ENCODE measurements around the gene QPCT.

The QPCT gene

DNA sequence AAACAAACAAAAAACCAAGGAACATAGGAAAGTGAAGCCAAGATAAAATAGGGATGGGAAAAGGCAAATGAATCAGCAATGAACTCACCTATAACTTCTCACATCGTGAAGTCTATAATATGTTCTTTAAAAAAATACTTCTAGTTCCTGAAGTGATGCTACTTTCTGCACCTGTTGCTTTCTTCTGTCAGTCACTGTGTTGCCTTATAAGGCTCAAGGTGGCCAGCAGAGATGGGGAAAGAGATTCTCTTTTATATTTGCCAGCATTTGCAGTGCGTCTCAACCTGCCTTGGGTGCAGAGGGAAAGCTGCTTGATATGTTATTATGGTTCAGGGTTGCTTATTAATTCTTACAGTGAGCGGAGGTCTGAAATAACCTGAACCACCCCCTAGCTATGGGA, 14.0 kb downstream of the QPCT start:
- Histone ChIP-seq H3F3A (ENCODE audit: control insufficient read depth, insufficient read depth) (no peaks in the 10 kb centered on the region), H3K9me3 (ENCODE audit: control insufficient read depth, insufficient read depth, low read length) (no peaks in the 10 kb centered on the region), H4K20me1 (ENCODE audit: control insufficient read depth, insufficient read depth, low read depth, low read length) (no peaks in the 10 kb centered on the region), H3K4me1 (ENCODE audit: control insufficient read depth, low read length) (no peaks in the 10 kb centered on the region), H3K27me3 (ENCODE audit: control insufficient read depth, low read length) (no peaks in the 10 kb centered on the region), H3K79me2 (ENCODE audit: control insufficient read depth, low read length) (no peaks in the 10 kb centered on the region), H3K4me2 (ENCODE audit: low read length) (no peak overlapping the region), H3K9me2 (replicated peaks; ENCODE audit: control insufficient read depth, low read length) (no peaks in the 10 kb centered on the region), H3K36me3 (ENCODE audit: control insufficient read depth, low read length) (no peaks in the 10 kb centered on the region), H3K27ac (ENCODE audit: low read depth, low read length) (no peak overlapping the region), H3K4me3 (ENCODE audit: low read length) (no peak overlapping the region)
- TF ChIP-seq EZH2phosphoT487 (IDR thresholded peaks at IDR 0.05; ENCODE audit: borderline replicate concordance, low read length), result no peak
- TF ChIP-seq, protein P1, sequence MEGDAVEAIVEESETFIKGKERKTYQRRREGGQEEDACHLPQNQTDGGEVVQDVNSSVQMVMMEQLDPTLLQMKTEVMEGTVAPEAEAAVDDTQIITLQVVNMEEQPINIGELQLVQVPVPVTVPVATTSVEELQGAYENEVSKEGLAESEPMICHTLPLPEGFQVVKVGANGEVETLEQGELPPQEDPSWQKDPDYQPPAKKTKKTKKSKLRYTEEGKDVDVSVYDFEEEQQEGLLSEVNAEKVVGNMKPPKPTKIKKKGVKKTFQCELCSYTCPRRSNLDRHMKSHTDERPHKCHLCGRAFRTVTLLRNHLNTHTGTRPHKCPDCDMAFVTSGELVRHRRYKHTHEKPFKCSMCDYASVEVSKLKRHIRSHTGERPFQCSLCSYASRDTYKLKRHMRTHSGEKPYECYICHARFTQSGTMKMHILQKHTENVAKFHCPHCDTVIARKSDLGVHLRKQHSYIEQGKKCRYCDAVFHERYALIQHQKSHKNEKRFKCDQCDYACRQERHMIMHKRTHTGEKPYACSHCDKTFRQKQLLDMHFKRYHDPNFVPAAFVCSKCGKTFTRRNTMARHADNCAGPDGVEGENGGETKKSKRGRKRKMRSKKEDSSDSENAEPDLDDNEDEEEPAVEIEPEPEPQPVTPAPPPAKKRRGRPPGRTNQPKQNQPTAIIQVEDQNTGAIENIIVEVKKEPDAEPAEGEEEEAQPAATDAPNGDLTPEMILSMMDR (IDR thresholded peaks at IDR 0.05; ENCODE audit: low read depth, low read length, poor library complexity, severe bottlenecking), result no peak

DNA sequence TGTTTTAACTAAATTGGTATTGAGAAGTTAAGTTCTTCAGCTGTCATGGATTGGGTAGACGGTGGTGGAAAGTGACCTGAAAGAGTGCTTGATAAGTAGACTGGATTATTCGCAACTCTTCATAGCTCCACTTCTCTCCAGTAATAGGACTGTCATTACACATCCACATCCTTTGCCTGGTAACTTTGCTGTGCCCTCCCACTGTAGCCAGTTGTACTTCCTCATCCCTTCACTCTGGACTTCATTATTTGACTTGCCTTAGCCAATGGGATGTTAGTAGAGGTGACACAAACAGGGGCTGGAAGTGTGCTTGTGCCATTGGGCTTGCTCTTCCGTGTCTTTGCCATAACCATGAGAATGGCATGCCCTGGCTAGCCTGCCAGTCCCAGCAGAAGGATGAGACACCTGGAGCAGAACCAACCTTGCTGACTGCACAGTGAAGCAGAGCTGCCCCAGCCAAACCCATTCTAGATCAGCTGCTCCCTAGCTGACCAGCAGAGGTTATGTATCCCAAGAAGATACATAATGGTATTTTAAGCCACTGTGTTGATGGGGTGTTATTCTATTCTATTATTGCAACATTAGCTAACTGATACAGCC, 16.9 kb downstream of the QPCT start:
- no peak overlapping the region for H3K4me2 ChIP-seq (ENCODE audit: low read length)
- no peak for TF ChIP-seq EZH2phosphoT487 (IDR thresholded peaks at IDR 0.05; ENCODE audit: borderline replicate concordance, low read length)
- TF ChIP-seq, protein P1 (IDR thresholded peaks at IDR 0.05; ENCODE audit: low read depth, low read length, poor library complexity, severe bottlenecking), result no peak
- H3K36me3 ChIP-seq (ENCODE audit: control insufficient read depth, low read length), result no peaks in the 10 kb centered on the region
- H3K9me3 ChIP-seq (ENCODE audit: control insufficient read depth, insufficient read depth, low read length), result no peaks in the 10 kb centered on the region
- no peaks in the 10 kb centered on the region for H3F3A ChIP-seq (ENCODE audit: control insufficient read depth, insufficient read depth)
- no peaks in the 10 kb centered on the region for H3K27me3 ChIP-seq (ENCODE audit: control insufficient read depth, low read length)
- H3K9me2 ChIP-seq (replicated peaks; ENCODE audit: control insufficient read depth, low read length), result no peaks in the 10 kb centered on the region
- H3K4me1 ChIP-seq (ENCODE audit: control insufficient read depth, low read length), result no peaks in the 10 kb centered on the region
- no peaks in the 10 kb centered on the region for H3K79me2 ChIP-seq (ENCODE audit: control insufficient read depth, low read length)
- no peak overlapping the region for H3K27ac ChIP-seq (ENCODE audit: low read depth, low read length)
- H3K4me3 ChIP-seq (ENCODE audit: low read length), result no peak overlapping the region
- H4K20me1 ChIP-seq (ENCODE audit: control insufficient read depth, insufficient read depth, low read depth, low read length), result no peaks in the 10 kb centered on the region

DNA sequence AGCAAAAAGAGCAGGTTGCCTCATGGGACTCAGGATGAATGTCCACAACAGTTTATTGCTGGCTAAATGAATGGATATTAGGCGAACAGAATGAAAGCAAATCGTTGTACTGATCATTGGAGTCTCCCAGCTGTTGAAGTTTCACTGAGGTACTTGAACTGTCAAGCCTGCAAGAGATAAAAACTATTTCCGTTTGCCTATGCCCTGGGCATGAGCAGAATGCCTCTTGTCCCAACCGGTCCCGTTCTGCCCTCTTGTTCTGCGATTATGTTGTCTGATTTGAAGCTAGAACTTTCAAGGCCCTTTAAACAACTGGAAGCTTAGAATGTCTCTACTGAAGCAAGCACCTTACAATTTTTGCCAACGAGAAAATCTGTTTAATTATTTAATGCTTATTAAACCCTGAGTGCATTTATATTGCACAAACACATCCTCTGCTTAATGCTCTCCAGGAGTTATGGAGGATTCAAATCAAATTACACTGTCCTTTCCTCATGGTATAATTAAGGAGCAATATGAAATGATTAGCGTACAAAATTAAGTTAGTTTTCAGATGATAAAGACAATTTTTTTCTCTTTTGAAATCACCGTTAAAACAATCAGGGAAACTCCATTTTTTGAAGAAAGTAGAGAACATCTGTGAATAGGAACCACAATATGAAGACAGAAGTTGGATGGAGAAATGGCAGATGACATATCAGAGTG, 17.7 kb downstream of the QPCT start:
- Histone ChIP-seq H4K20me1 (ENCODE audit: control insufficient read depth, insufficient read depth, low read depth, low read length) (no peaks in the 10 kb centered on the region), H3K9me3 (ENCODE audit: control insufficient read depth, insufficient read depth, low read length) (no peaks in the 10 kb centered on the region), H3K27me3 (ENCODE audit: control insufficient read depth, low read length) (no peaks in the 10 kb centered on the region), H3F3A (ENCODE audit: control insufficient read depth, insufficient read depth) (no peaks in the 10 kb centered on the region), H3K27ac (ENCODE audit: low read depth, low read length) (no peak overlapping the region), H3K36me3 (ENCODE audit: control insufficient read depth, low read length) (no peaks in the 10 kb centered on the region), H3K79me2 (ENCODE audit: control insufficient read depth, low read length) (no peaks in the 10 kb centered on the region), H3K4me2 (ENCODE audit: low read length) (no peak overlapping the region), H3K4me1 (ENCODE audit: control insufficient read depth, low read length) (no peaks in the 10 kb centered on the region), H3K9me2 (replicated peaks; ENCODE audit: control insufficient read depth, low read length) (no peaks in the 10 kb centered on the region), H3K4me3 (ENCODE audit: low read length) (no peak overlapping the region)
- TF ChIP-seq EZH2phosphoT487 (IDR thresholded peaks at IDR 0.05; ENCODE audit: borderline replicate concordance, low read length), result no peak
- TF ChIP-seq, protein P1 (IDR thresholded peaks at IDR 0.05; ENCODE audit: low read depth, low read length, poor library complexity, severe bottlenecking), result no peak
